Measurements from ENCODE around the gene PPP3CA. TPM values are rescaled to one million over a fixed set of nuclear protein-coding genes. Genes with fewer than 3 reads are reported as not detected.

Gene PPP3CA
- total RNA-seq, 1 donor from 2014 or later, result 16.7 TPM

DNA sequence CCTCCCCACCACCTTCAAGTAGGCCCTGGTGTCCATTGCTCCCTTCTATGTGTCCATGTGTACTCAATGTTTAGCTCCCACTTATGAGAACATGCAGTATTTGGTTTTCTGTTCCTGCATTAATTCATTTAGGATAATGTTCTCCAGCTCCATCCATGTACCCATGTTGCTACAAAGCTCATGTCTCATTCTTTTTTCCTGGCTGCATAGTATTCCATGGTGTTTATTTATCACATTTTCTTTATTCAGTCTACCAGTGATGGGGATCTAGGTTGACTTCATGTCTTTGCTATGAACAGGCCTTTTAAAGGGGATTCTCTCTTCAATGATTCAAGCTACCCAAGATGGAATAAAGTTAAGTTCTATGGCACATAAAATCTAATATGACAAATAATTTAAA is 119.6 kb downstream of the PPP3CA start:
- Histone ChIP-seq H3K27ac (replicated peaks) (no peak overlapping the region), H3K4me1 (peaks cover 29% of the 10 kb centered on the region), H3K4me3 (no peak overlapping the region), H3K36me3 (no peaks in the 10 kb centered on the region), H3K9me3 (replicated peaks) (no peaks in the 10 kb centered on the region), H3K27me3 (ENCODE audit: low read depth) (no peaks in the 10 kb centered on the region)
- DNase-seq, result no peak
- TF ChIP-seq, protein P1, sequence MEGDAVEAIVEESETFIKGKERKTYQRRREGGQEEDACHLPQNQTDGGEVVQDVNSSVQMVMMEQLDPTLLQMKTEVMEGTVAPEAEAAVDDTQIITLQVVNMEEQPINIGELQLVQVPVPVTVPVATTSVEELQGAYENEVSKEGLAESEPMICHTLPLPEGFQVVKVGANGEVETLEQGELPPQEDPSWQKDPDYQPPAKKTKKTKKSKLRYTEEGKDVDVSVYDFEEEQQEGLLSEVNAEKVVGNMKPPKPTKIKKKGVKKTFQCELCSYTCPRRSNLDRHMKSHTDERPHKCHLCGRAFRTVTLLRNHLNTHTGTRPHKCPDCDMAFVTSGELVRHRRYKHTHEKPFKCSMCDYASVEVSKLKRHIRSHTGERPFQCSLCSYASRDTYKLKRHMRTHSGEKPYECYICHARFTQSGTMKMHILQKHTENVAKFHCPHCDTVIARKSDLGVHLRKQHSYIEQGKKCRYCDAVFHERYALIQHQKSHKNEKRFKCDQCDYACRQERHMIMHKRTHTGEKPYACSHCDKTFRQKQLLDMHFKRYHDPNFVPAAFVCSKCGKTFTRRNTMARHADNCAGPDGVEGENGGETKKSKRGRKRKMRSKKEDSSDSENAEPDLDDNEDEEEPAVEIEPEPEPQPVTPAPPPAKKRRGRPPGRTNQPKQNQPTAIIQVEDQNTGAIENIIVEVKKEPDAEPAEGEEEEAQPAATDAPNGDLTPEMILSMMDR (IDR thresholded peaks at IDR 0.05; ENCODE audit: borderline replicate concordance), result no peak
- intact Hi-C loops (cut with micrococcal nuclease), result no loop called here

DNA sequence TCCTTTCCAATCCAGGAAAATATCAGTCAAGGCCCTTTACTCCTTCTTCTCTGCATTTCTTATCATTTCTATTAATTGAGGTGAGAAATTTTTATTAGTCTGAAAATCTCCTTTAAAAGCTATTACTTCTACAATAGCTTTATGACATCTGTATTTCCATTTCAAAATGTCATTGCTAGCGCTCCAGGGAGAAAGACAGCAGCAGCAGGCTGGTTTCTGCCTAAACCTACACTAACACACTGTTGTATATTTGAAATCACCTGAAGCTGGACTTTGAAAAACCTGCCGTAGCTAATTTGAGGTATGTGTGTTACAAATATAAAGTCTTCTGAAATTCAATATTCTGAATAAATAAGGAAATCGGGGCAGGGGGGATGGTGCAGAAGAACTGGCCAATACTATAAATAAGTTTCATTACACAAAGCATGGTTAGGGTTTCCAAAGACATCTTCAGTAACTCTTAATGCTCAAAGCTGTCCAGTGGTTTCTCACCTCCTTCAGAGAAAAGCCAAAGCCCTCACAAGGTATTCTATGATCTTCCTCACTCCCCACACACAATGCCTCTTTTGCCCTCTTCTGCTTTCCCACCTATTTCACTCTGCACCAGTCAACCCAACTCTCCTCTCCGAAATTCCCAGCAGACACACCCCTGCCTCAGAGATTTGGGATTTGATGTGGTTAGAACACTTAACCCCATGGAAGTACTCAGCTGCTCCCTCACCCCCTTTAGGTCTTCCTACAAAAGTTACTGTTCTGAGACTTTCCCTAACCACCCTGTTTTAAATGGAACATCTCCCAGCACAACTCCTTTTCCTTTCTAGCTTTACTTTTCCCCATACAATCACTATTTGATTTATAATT is 122.7 kb downstream of the PPP3CA start:
- intact Hi-C loops (cut with micrococcal nuclease), result no loop called here
- no peaks in the 10 kb centered on the region for H3K36me3 ChIP-seq
- DNase-seq, result no peak
- H3K9me3 ChIP-seq (replicated peaks), result no peaks in the 10 kb centered on the region
- H3K27ac ChIP-seq (replicated peaks), result no peak overlapping the region
- H3K27me3 ChIP-seq (ENCODE audit: low read depth), result no peaks in the 10 kb centered on the region
- no peak overlapping the region for H3K4me3 ChIP-seq
- H3K4me1 ChIP-seq, result peaks cover 50% of the 10 kb centered on the region
- TF ChIP-seq, protein P1 (IDR thresholded peaks at IDR 0.05; ENCODE audit: borderline replicate concordance), result no peak

DNA sequence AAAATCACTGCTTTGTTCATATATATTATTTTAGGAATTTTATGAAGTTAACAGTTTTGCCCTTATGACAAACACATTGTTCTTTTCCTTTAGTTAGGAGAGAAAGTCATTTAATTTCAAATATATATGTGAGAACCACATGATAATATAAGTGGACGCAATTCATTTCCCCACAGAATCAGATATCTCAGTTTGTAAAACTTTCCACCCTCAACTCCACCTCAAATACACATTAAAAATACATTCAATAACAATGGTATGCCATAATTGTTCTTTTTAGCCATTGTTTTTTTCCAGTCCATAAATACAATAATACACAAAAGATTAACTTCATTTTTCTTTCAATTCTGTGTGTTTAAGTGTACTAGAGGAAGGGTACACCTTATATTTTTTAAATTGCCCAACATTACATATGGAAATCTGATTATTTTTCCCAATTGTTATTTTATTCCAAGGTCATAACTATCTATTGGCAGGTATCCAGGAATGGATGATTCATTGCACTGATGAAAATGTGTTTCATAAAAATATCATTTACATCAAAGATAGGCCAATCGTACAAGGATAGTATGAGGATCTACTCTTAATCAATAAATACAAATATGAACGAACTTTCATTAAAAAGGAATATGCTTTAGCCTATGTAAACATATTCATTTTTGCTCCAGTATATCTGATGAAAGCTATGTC is 125.0 kb downstream of the PPP3CA start:
- Histone ChIP-seq H3K4me3 (no peak overlapping the region), H3K27me3 (ENCODE audit: low read depth) (no peaks in the 10 kb centered on the region), H3K4me1 (peaks cover 71% of the 10 kb centered on the region), H3K36me3 (no peaks in the 10 kb centered on the region), H3K27ac (replicated peaks) (no peak overlapping the region), H3K9me3 (replicated peaks) (no peaks in the 10 kb centered on the region)
- DNase-seq, result no peak
- intact Hi-C loops (cut with micrococcal nuclease), result no loop called here
- TF ChIP-seq, protein P1 (IDR thresholded peaks at IDR 0.05; ENCODE audit: borderline replicate concordance), result no peak

DNA sequence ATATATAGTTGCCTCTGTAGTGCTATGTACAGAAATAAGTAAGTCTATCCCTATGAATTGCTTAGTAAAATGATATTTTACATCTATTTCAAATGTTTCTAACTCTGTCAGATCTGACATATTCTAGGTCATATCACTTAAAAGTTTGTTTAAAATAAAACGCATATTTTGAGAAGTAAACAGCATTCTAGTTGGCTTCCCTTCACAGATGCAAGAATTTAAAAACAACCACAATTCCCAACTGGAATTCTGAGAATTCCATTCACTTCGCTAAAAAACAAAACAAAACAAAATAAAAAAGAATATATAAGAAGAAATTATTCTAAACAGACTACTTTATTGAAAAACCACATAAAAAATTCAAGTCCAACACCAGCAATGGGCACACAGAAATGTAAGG is 126.0 kb downstream of the PPP3CA start:
- H3K4me3 ChIP-seq, result no peak overlapping the region
- no peak for DNase-seq
- no peak overlapping the region for H3K27ac ChIP-seq (replicated peaks)
- TF ChIP-seq, protein P1 (IDR thresholded peaks at IDR 0.05; ENCODE audit: borderline replicate concordance), result no peak
- H3K4me1 ChIP-seq, result peaks cover 71% of the 10 kb centered on the region
- intact Hi-C loops (cut with micrococcal nuclease), result no loop called here
- H3K27me3 ChIP-seq (ENCODE audit: low read depth), result no peaks in the 10 kb centered on the region
- no peaks in the 10 kb centered on the region for H3K9me3 ChIP-seq (replicated peaks)
- H3K36me3 ChIP-seq, result no peaks in the 10 kb centered on the region

DNA sequence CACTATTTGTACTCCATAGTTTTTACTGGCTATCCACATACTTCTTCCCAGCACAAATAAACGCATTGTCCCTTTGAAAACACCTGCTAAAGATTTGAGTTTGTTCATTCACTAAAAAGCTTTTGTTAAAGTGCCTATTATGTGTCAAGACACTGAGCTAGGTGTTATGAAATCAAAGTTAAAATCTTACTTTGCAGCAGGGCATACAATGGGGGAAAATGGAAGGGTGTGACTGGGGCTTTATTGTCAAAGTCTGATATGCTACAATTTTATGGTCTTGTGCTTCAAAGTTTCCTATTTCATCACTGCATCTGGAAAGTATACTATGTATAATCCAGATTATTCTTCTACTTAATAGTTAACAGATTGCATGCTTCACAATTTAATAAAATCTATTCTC is 128.4 kb downstream of the PPP3CA start:
- Histone ChIP-seq H3K9me3 (replicated peaks) (no peaks in the 10 kb centered on the region), H3K27me3 (ENCODE audit: low read depth) (no peaks in the 10 kb centered on the region), H3K4me3 (no peak overlapping the region), H3K36me3 (no peaks in the 10 kb centered on the region), H3K4me1 (peaks cover 62% of the 10 kb centered on the region), H3K27ac (replicated peaks) (no peak overlapping the region)
- TF ChIP-seq, protein P1 (IDR thresholded peaks at IDR 0.05; ENCODE audit: borderline replicate concordance), result no peak
- intact Hi-C loops (cut with micrococcal nuclease), result no loop called here
- no peak for DNase-seq
